Daoy (cell line): ENCODE measurements around the gene SHROOM4. TPM values are rescaled to one million over a fixed set of nuclear protein-coding genes. Genes with fewer than 3 reads are reported as not detected.

ENCODE experiments used
- DNase-seq: peaks from one replicate; pipeline ENCODE4 v3.0.0-alpha.2; 2015; ENCODE audit warnings: low read depth
- total RNA-seq: library from RNA; depleted of rRNA; stranded (reverse); fragments of >200 nt; shearing (Covaris generic); gene quantifications from 2 replicates; pipeline ENCODE4 v1.2.3, GENCODE V29; 2014; rRNA removed

SHROOM4 gene
- 0.92 and 1.4 TPM in 2 replicates for total RNA-seq

GRCh38 chrX:50813843-50814661, at the start of gene SHROOM4:
Gene SHROOM4, minus strand, starts transcription at chrX:50814194. Its CDS starts 176 bp downstream, at chrX:50814018.
- DNase-seq = peak; percentile 74

GRCh38 chrX:50863471-50863870, 49.5 kb upstream of the SHROOM4 start:
- DNase-seq = no peak

- no peak for DNase-seq
Observed at GRCh38 chrX:50860518-50860917, 46.5 kb upstream of the SHROOM4 start.

GRCh38 chrX:50858548-50858947, 44.6 kb upstream of the SHROOM4 start:
- DNase-seq = no peak

GRCh38 chrX:50853399-50853798, 39.4 kb upstream of the SHROOM4 start:
- no peak for DNase-seq

GRCh38 chrX:50852524-50852923, 38.5 kb upstream of the SHROOM4 start:
- DNase-seq = no peak

GRCh38 chrX:50842221-50842620, 28.2 kb upstream of the SHROOM4 start:
- DNase-seq = no peak

- DNase-seq = no peak
Observed at GRCh38 chrX:50839730-50840129, 25.7 kb upstream of the SHROOM4 start.

GRCh38 chrX:50838820-50839600, 25.0 kb upstream of the SHROOM4 start:
- DNase-seq = peak; percentile 73

- DNase-seq = peak; percentile 77
Observed at GRCh38 chrX:50827996-50828395, 14.0 kb upstream of the SHROOM4 start.

- no peak for DNase-seq
Observed at GRCh38 chrX:50825825-50826224, 11.8 kb upstream of the SHROOM4 start.

- no peak for DNase-seq
Observed at GRCh38 chrX:50818986-50819385, 5.0 kb upstream of the SHROOM4 start.

- DNase-seq = peak; percentile 45
Observed at GRCh38 chrX:50815120-50815519, 1.1 kb upstream of the SHROOM4 start.

- peak; percentile 19 for DNase-seq
Observed at GRCh38 chrX:50814701-50815100, 707 bp upstream of the SHROOM4 start.

GRCh38 chrX:50812995-50813842, 775 bp downstream of the SHROOM4 start:
- DNase-seq = peak; percentile 50

GRCh38 chrX:50805276-50805675, 8.7 kb downstream of the SHROOM4 start:
- DNase-seq = no peak

GRCh38 chrX:50801135-50801534, 12.9 kb downstream of the SHROOM4 start:
- DNase-seq = no peak

- DNase-seq = peak; percentile 54
Observed at GRCh38 chrX:50799531-50799961, 14.4 kb downstream of the SHROOM4 start.

GRCh38 chrX:50798783-50799182, 15.2 kb downstream of the SHROOM4 start:
- DNase-seq = no peak

GRCh38 chrX:50787099-50787498, 26.9 kb downstream of the SHROOM4 start:
- DNase-seq = no peak

- DNase-seq = no peak
Observed at GRCh38 chrX:50780144-50780543, 33.9 kb downstream of the SHROOM4 start.

- DNase-seq = no peak
Observed at GRCh38 chrX:50779694-50780093, 34.3 kb downstream of the SHROOM4 start.
